Measurements from ENCODE around the gene SLC7A1. TPM values are rescaled to one million over a fixed set of nuclear protein-coding genes. Genes with fewer than 3 reads are reported as not detected.
A peak's percentile ranks its signal among the peaks of the same experiment; 100 is the strongest.

Gene SLC7A1
- total and polyA plus RNA-seq, 2 experiments from 2014 or later: 23.0 to 74.7 TPM

DNA sequence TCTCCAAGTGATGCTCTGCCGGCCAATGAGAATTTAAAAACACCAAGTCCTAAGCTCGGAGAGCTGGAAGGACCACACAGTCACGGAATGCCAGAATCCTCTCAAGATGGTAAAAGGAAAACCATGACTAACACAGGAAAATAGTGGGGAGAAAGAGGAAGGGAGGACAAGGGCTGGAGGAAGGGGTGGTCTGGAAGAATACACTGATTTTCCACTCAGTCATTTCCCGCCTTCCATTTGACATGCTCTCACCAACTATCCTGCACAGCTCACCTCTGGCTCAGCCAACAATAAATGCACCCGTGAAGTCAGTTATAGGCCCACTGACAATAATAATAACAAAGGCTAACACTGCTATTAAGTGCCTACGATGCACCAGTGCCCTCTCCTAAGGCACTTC lies 31.5 kb downstream of the SLC7A1 start (continued):
- TF ChIP-seq, protein P1, sequence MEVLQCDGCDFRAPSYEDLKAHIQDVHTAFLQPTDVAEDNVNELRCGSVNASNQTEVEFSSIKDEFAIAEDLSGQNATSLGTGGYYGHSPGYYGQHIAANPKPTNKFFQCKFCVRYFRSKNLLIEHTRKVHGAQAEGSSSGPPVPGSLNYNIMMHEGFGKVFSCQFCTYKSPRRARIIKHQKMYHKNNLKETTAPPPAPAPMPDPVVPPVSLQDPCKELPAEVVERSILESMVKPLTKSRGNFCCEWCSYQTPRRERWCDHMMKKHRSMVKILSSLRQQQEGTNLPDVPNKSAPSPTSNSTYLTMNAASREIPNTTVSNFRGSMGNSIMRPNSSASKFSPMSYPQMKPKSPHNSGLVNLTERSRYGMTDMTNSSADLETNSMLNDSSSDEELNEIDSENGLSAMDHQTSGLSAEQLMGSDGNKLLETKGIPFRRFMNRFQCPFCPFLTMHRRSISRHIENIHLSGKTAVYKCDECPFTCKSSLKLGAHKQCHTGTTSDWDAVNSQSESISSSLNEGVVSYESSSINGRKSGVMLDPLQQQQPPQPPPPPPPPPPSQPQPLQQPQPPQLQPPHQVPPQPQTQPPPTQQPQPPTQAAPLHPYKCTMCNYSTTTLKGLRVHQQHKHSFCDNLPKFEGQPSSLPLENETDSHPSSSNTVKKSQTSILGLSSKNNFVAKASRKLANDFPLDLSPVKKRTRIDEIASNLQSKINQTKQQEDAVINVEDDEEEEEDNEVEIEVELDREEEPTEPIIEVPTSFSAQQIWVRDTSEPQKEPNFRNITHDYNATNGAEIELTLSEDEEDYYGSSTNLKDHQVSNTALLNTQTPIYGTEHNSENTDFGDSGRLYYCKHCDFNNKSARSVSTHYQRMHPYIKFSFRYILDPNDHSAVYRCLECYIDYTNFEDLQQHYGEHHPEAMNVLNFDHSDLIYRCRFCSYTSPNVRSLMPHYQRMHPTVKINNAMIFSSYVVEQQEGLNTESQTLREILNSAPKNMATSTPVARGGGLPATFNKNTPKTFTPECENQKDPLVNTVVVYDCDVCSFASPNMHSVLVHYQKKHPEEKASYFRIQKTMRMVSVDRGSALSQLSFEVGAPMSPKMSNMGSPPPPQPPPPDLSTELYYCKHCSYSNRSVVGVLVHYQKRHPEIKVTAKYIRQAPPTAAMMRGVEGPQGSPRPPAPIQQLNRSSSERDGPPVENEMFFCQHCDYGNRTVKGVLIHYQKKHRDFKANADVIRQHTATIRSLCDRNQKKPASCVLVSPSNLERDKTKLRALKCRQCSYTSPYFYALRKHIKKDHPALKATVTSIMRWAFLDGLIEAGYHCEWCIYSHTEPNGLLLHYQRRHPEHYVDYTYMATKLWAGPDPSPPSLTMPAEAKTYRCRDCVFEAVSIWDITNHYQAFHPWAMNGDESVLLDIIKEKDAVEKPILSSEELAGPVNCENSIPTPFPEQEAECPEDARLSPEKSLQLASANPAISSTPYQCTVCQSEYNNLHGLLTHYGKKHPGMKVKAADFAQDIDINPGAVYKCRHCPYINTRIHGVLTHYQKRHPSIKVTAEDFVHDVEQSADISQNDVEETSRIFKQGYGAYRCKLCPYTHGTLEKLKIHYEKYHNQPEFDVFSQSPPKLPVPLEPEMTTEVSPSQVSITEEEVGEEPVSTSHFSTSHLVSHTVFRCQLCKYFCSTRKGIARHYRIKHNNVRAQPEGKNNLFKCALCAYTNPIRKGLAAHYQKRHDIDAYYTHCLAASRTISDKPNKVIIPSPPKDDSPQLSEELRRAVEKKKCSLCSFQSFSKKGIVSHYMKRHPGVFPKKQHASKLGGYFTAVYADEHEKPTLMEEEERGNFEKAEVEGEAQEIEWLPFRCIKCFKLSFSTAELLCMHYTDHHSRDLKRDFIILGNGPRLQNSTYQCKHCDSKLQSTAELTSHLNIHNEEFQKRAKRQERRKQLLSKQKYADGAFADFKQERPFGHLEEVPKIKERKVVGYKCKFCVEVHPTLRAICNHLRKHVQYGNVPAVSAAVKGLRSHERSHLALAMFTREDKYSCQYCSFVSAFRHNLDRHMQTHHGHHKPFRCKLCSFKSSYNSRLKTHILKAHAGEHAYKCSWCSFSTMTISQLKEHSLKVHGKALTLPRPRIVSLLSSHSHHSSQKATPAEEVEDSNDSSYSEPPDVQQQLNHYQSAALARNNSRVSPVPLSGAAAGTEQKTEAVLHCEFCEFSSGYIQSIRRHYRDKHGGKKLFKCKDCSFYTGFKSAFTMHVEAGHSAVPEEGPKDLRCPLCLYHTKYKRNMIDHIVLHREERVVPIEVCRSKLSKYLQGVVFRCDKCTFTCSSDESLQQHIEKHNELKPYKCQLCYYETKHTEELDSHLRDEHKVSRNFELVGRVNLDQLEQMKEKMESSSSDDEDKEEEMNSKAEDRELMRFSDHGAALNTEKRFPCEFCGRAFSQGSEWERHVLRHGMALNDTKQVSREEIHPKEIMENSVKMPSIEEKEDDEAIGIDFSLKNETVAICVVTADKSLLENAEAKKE (CRISPR knock-in tag; IDR thresholded peaks at IDR 0.05): no peak
- TF ChIP-seq CTCF (conservative IDR thresholded peaks at IDR 0.05; ENCODE audit: low read depth in 2 of 2): no peak
- TF ChIP-seq ZNF114 (CRISPR knock-in tag; IDR thresholded peaks at IDR 0.05): no peak
- TF ChIP-seq ZNF331 (CRISPR knock-in tag; IDR thresholded peaks at IDR 0.05; ENCODE audit: low read depth): no peak
- no peak for TF ChIP-seq POLR2AphosphoS5 (IDR thresholded peaks at IDR 0.05; ENCODE audit: low read depth)

DNA sequence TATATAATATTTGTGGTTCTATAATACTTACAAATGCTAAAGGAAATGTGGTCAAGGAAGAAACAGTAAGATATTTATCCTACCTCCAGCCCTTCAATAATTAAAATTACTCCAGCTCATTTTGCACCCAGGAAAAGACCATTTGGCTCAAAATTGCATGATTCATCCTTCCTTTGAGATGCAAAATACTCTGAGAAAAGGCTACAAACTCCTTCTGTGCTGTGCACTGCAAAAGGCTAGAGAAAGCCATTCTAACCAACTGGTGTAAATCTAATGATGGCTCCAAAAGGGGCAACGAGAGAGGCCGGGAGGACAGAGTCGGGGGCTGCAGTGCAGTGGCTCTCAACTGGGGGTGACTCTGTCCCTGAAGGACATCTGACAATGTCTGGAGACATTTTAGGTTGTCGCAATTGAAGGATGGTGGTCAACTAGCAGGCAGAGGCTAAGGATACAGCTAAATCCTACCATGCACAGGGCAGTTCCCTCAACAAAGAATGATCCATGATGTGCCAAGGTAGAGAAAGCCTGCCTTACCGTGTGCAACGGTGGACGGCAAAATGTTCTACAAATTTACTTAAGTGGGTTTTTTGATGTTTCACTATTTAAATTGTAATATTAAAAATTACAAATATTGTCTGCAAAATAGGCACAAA lies 32.6 kb downstream of the SLC7A1 start:
- Histone ChIP-seq H3K4me2 (peak overlapping the region; percentile 49), H3K36me3 (ENCODE audit: insufficient read depth) (no peaks in the 10 kb centered on the region), H3K4me1 (ENCODE audit: insufficient read depth) (peaks cover 65% of the 10 kb centered on the region), H3F3A (replicated peaks; ENCODE audit: low read depth) (no peaks in the 10 kb centered on the region), H3K27me3 (ENCODE audit: insufficient read depth) (no peaks in the 10 kb centered on the region), H4K20me1 (replicated peaks; ENCODE audit: insufficient read depth) (peaks cover 69% of the 10 kb centered on the region), H2AFZ (no peak overlapping the region), H3K9me2 (ENCODE audit: insufficient read depth) (no peaks in the 10 kb centered on the region), H3K79me2 (replicated peaks; ENCODE audit: insufficient read depth) (peaks cover 86% of the 10 kb centered on the region), H3K27ac (ENCODE audit: low read depth) (no peak overlapping the region), H3K4me3 (peak overlapping the region; percentile 11; the same call in 1 of the 2 replicates)
- Mint-ChIP-seq H3K27ac (peak overlapping the region; percentile 88), H3K27me3 (ENCODE audit: insufficient read depth, low read depth, poor library complexity) (peaks cover 6% of the 10 kb centered on the region), H3K36me3 (ENCODE audit: low read depth) (peaks cover 7% of the 10 kb centered on the region; the same call in 1 of the 3 replicates), H3K9me3 (no peaks in the 10 kb centered on the region), H3K4me3 (peak overlapping the region; percentile 53), H3K4me1 (peaks cover 63% of the 10 kb centered on the region)
- DNase-seq (ENCODE audit: low spot score) (no peak), ATAC-seq (no peak)
- no peak for TF ChIP-seq ZNF331 (CRISPR knock-in tag; IDR thresholded peaks at IDR 0.05; ENCODE audit: low read depth)
- no peak for TF ChIP-seq POLR2AphosphoS5 (IDR thresholded peaks at IDR 0.05; ENCODE audit: low read depth)
- TF ChIP-seq, protein P1 (CRISPR knock-in tag; IDR thresholded peaks at IDR 0.05): no peak
